GM23338 (cell line): ENCODE results near the gene IFITM5. TPM values are rescaled to one million over a fixed set of nuclear protein-coding genes. Genes with fewer than 3 reads are reported as not detected.
"Not testable (repeated sequence)": the region's sequence is repeated elsewhere in the genome, so short reads cannot be mapped to it uniquely, and the experiment has no call there.

Experiments used
- ATAC-seq: fragments of 200-7000 bp; cut with Tn5 transposase; 3 replicates; pipeline ENCODE4 v1.9.1; 2020
- DNase-seq: peaks from one replicate; pipeline ENCODE4 v3.0.0-alpha.2; 2015; ENCODE audit warnings: low spot score
- H2AFZ ChIP-seq: fragments of 200-600 bp; sonication (generic); 2 replicates; pipeline ENCODE4 v1.8.0; 2016; ENCODE audit warnings: antibody characterized with exemption, mild to moderate bottlenecking, moderate library complexity
- H3F3A ChIP-seq: fragments of 200-600 bp; sonication (generic); replicated peaks from 2 replicates; pipeline ENCODE4 v1.8.0; 2017; ENCODE audit warnings: antibody characterized with exemption, mixed run types, low read depth
- H3K27ac ChIP-seq: fragments of 200-600 bp; sonication (generic); 2 replicates; pipeline ENCODE4 v1.6.1; 2016; ENCODE audit warnings: low read depth
- H3K27me3 ChIP-seq: fragments of 200-600 bp; sonication (generic); 2 replicates; pipeline ENCODE4 v1.8.0; 2016; ENCODE audit warnings: mild to moderate bottlenecking, mixed run types, moderate library complexity; ENCODE audit not compliant: insufficient read depth
- H3K36me3 ChIP-seq: fragments of 200-600 bp; sonication (generic); 2 replicates; pipeline ENCODE4 v1.8.0; 2016; ENCODE audit warnings: mild to moderate bottlenecking; ENCODE audit not compliant: insufficient read depth
- H3K4me1 ChIP-seq: fragments of 200-600 bp; sonication (generic); 2 replicates; pipeline ENCODE4 v1.8.0; 2016; ENCODE audit warnings: mild to moderate bottlenecking, moderate library complexity; ENCODE audit not compliant: insufficient read depth
- H3K4me2 ChIP-seq: fragments of 200-600 bp; sonication (generic); 2 replicates; pipeline ENCODE4 v1.7.1; 2017; ENCODE audit warnings: mixed run types
- H3K4me3 ChIP-seq: fragments of 200-600 bp; sonication (generic); 2 replicates; pipeline ENCODE4 v1.6.1; 2016; ENCODE audit warnings: mixed run types
- H3K79me2 ChIP-seq: fragments of 200-600 bp; sonication (generic); replicated peaks from 2 replicates; pipeline ENCODE4 v1.8.0; 2017; ENCODE audit warnings: mild to moderate bottlenecking; ENCODE audit not compliant: insufficient read depth
- H3K9me2 ChIP-seq: fragments of 200-600 bp; sonication (generic); 2 replicates; pipeline ENCODE4 v1.8.0; 2017; ENCODE audit not compliant: insufficient read depth
- H4K20me1 ChIP-seq: fragments of 200-600 bp; sonication (generic); replicated peaks from 2 replicates; pipeline ENCODE4 v1.8.0; 2017; ENCODE audit warnings: mild to moderate bottlenecking; ENCODE audit not compliant: insufficient read depth
- H3K27ac Mint-ChIP-seq: 2 replicates; pipeline ENCODE4 v1.8.0; 2020; ENCODE audit warnings: inconsistent platforms, mild to moderate bottlenecking, moderate library complexity, mixed read lengths
- H3K27me3 Mint-ChIP-seq: 3 replicates; pipeline ENCODE4 v1.8.0; 2022; ENCODE audit warnings: low read depth, mild to moderate bottlenecking, moderate library complexity, mixed read lengths, inconsistent platforms; ENCODE audit not compliant: insufficient read depth, poor library complexity
- H3K36me3 Mint-ChIP-seq: 3 replicates; pipeline ENCODE4 v1.8.0; 2021; ENCODE audit warnings: low read depth, mild to moderate bottlenecking, inconsistent platforms, moderate library complexity, mixed read lengths
- H3K4me1 Mint-ChIP-seq: 3 replicates; pipeline ENCODE4 v1.8.0; 2020; ENCODE audit warnings: mild to moderate bottlenecking, inconsistent platforms, mixed read lengths
- H3K4me3 Mint-ChIP-seq: 3 replicates; pipeline ENCODE4 v1.8.0; 2021; ENCODE audit warnings: moderate library complexity, mild to moderate bottlenecking, inconsistent platforms, mixed read lengths
- H3K9me3 Mint-ChIP-seq: 3 replicates; pipeline ENCODE4 v1.8.0; 2020; ENCODE audit warnings: moderate library complexity, mild to moderate bottlenecking, inconsistent platforms, mixed read lengths
- CREB1 ChIP-seq: fragments of 250-450 bp; sonication (Bioruptor Pico); IDR thresholded peaks from 2 replicates; pipeline ENCODE4 v1.5.0; 2020; ENCODE audit warnings: low read depth, mild to moderate bottlenecking, moderate library complexity
- EZH2 ChIP-seq: fragments of 200-600 bp; sonication (generic); IDR thresholded peaks from one replicate; pipeline ENCODE4 v1.8.0; 2017; ENCODE audit warnings: antibody characterized with exemption, mild to moderate bottlenecking, low read depth; ENCODE audit not compliant: unreplicated experiment
- EZH2phosphoT487 ChIP-seq: fragments of 200-600 bp; sonication (generic); IDR thresholded peaks from one replicate; pipeline ENCODE4 v1.8.1; 2018; ENCODE audit warnings: antibody characterized with exemption; ENCODE audit not compliant: unreplicated experiment
- JUNB ChIP-seq: IDR thresholded peaks from one replicate; pipeline ENCODE4 v1.6.1; 2016; ENCODE audit warnings: antibody characterized with exemption; ENCODE audit not compliant: unreplicated experiment
- NANOG ChIP-seq: IDR thresholded peaks from 2 replicates; pipeline ENCODE4 v1.6.1; 2016; ENCODE audit warnings: antibody characterized with exemption, borderline replicate concordance
- POLR2AphosphoS5 ChIP-seq: IDR thresholded peaks from 2 replicates; pipeline ENCODE4 v1.6.1; 2016; ENCODE audit warnings: antibody characterized with exemption, low read depth
- REST ChIP-seq: IDR thresholded peaks from one replicate; pipeline ENCODE4 v1.6.1; 2018; ENCODE audit warnings: antibody characterized with exemption; ENCODE audit not compliant: unreplicated experiment
- STAT1 ChIP-seq: IDR thresholded peaks from one replicate; pipeline ENCODE4 v1.6.1; 2016; ENCODE audit warnings: antibody characterized with exemption; ENCODE audit not compliant: unreplicated experiment
- ZNF331 ChIP-seq: fragments of 250-450 bp; sonication (Bioruptor Pico); IDR thresholded peaks from 2 replicates; pipeline ENCODE4 v1.5.0; 2020; ENCODE audit warnings: low read depth, mild to moderate bottlenecking, moderate library complexity
- polyA plus RNA-seq: library from polyadenylated mRNA; unstranded; fragments of >200 nt; fragmentation: Nextera tagmentation; extraction: Ambion mirVana; gene quantifications from 2 replicates; pipeline ENCODE4 v1.2.1, GENCODE V29; 2016
- total RNA-seq: library from RNA; depleted of rRNA; stranded (reverse); fragments of >200 nt; shearing (Covaris generic); gene quantifications from 2 replicates; pipeline ENCODE4 v1.2.3, GENCODE V29; 2014
- TF ChIP-seq, protein P1 (sequence below): IDR thresholded peaks from 2 replicates; pipeline ENCODE4 v1.6.1; 2016; ENCODE audit warnings: antibody characterized with exemption
- TF ChIP-seq, protein P2 (sequence below): fragments of 250-450 bp; sonication (Bioruptor Pico); IDR thresholded peaks from 2 replicates; pipeline ENCODE4 v1.5.0; 2020; ENCODE audit warnings: mild to moderate bottlenecking, moderate library complexity

The IFITM5 gene
- total and polyA plus RNA-seq, 2 experiments from 2014 or later: not detected

- no peak overlapping the region; the same call in 2 of the 3 replicates for H3K4me3 Mint-ChIP-seq
- H3K27me3 Mint-ChIP-seq: peaks cover 18% of the 10 kb centered on the region
- H4K20me1 ChIP-seq: no peaks in the 10 kb centered on the region
- no peaks in the 10 kb centered on the region; the same call in 1 of the 2 replicates for H3K36me3 ChIP-seq
- H3K9me2 ChIP-seq: no peaks in the 10 kb centered on the region
- peaks cover 16% of the 10 kb centered on the region for H3K4me1 ChIP-seq
- H3K4me1 Mint-ChIP-seq: peaks cover 40% of the 10 kb centered on the region
- ATAC-seq (no peak), DNase-seq (no peak)
- H3K79me2 ChIP-seq: no peaks in the 10 kb centered on the region
- no peak overlapping the region for H3K4me2 ChIP-seq
- TF ChIP-seq REST (no peak), STAT1 (no peak), CREB1 (CRISPR knock-in tag) (no peak), EZH2 (no peak), ZNF331 (CRISPR knock-in tag) (no peak), EZH2phosphoT487 (no peak), JUNB (no peak), POLR2AphosphoS5 (no peak), NANOG (no peak)
- TF ChIP-seq, protein P1, sequence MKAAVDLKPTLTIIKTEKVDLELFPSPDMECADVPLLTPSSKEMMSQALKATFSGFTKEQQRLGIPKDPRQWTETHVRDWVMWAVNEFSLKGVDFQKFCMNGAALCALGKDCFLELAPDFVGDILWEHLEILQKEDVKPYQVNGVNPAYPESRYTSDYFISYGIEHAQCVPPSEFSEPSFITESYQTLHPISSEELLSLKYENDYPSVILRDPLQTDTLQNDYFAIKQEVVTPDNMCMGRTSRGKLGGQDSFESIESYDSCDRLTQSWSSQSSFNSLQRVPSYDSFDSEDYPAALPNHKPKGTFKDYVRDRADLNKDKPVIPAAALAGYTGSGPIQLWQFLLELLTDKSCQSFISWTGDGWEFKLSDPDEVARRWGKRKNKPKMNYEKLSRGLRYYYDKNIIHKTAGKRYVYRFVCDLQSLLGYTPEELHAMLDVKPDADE: no peak
- TF ChIP-seq, protein P2, sequence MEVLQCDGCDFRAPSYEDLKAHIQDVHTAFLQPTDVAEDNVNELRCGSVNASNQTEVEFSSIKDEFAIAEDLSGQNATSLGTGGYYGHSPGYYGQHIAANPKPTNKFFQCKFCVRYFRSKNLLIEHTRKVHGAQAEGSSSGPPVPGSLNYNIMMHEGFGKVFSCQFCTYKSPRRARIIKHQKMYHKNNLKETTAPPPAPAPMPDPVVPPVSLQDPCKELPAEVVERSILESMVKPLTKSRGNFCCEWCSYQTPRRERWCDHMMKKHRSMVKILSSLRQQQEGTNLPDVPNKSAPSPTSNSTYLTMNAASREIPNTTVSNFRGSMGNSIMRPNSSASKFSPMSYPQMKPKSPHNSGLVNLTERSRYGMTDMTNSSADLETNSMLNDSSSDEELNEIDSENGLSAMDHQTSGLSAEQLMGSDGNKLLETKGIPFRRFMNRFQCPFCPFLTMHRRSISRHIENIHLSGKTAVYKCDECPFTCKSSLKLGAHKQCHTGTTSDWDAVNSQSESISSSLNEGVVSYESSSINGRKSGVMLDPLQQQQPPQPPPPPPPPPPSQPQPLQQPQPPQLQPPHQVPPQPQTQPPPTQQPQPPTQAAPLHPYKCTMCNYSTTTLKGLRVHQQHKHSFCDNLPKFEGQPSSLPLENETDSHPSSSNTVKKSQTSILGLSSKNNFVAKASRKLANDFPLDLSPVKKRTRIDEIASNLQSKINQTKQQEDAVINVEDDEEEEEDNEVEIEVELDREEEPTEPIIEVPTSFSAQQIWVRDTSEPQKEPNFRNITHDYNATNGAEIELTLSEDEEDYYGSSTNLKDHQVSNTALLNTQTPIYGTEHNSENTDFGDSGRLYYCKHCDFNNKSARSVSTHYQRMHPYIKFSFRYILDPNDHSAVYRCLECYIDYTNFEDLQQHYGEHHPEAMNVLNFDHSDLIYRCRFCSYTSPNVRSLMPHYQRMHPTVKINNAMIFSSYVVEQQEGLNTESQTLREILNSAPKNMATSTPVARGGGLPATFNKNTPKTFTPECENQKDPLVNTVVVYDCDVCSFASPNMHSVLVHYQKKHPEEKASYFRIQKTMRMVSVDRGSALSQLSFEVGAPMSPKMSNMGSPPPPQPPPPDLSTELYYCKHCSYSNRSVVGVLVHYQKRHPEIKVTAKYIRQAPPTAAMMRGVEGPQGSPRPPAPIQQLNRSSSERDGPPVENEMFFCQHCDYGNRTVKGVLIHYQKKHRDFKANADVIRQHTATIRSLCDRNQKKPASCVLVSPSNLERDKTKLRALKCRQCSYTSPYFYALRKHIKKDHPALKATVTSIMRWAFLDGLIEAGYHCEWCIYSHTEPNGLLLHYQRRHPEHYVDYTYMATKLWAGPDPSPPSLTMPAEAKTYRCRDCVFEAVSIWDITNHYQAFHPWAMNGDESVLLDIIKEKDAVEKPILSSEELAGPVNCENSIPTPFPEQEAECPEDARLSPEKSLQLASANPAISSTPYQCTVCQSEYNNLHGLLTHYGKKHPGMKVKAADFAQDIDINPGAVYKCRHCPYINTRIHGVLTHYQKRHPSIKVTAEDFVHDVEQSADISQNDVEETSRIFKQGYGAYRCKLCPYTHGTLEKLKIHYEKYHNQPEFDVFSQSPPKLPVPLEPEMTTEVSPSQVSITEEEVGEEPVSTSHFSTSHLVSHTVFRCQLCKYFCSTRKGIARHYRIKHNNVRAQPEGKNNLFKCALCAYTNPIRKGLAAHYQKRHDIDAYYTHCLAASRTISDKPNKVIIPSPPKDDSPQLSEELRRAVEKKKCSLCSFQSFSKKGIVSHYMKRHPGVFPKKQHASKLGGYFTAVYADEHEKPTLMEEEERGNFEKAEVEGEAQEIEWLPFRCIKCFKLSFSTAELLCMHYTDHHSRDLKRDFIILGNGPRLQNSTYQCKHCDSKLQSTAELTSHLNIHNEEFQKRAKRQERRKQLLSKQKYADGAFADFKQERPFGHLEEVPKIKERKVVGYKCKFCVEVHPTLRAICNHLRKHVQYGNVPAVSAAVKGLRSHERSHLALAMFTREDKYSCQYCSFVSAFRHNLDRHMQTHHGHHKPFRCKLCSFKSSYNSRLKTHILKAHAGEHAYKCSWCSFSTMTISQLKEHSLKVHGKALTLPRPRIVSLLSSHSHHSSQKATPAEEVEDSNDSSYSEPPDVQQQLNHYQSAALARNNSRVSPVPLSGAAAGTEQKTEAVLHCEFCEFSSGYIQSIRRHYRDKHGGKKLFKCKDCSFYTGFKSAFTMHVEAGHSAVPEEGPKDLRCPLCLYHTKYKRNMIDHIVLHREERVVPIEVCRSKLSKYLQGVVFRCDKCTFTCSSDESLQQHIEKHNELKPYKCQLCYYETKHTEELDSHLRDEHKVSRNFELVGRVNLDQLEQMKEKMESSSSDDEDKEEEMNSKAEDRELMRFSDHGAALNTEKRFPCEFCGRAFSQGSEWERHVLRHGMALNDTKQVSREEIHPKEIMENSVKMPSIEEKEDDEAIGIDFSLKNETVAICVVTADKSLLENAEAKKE (CRISPR knock-in tag): no peak
- no peak overlapping the region for H2AFZ ChIP-seq
- H3K4me3 ChIP-seq: no peak overlapping the region
- no peak overlapping the region for H3K27ac Mint-ChIP-seq
- 0 out of 2 replicates have a peak, but pooled peaks cover 14% of the 10 kb centered on the region for H3F3A ChIP-seq
- no peaks in the 10 kb centered on the region for H3K27me3 ChIP-seq
- peaks cover 13% of the 10 kb centered on the region for H3K9me3 Mint-ChIP-seq
- H3K36me3 Mint-ChIP-seq: peaks cover 16% of the 10 kb centered on the region; the same call in 2 of the 3 replicates
- 0 out of 2 replicates have a peak overlapping the region, but pooled peaks have one; percentile 15 for H3K27ac ChIP-seq
Measured at GRCh38 chr11:329886-330253, 30.5 kb upstream of the IFITM5 start.

DNA sequence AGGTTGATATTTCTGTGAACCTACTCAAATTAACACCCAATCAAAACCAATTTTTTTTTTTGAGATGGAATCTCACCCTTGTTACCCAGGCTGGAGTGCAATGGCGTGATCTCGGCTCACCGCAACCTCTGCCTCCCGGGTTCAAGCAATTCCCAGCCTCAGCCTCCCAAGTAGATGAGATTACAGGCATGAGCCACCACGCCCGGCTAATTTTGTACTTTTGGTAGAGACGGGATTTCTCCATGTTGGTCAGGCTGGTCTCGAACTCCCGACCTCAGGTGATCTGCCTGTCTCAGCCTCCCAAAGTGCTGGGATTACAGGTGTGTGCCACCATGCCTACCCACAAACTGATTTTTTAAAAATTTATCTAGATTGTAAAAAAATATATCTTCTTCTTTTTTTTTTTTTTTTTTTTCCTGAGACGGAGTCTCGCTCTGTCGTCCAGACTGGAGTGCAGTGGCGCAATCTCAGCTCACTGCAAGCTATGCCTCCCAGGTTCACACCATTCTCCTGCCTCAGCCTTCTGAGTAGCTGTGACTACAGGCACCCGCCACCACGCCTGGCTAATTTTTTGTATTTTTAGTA, 29.3 kb upstream of the IFITM5 start:
- not testable (repeated sequence) for H3K4me3 Mint-ChIP-seq, H3K4me2 ChIP-seq, H3K4me1 ChIP-seq, H3K4me3 ChIP-seq, H3K27me3 ChIP-seq, H4K20me1 ChIP-seq, H3K27ac Mint-ChIP-seq, DNase-seq, H3K79me2 ChIP-seq, H2AFZ ChIP-seq, H3K36me3 ChIP-seq, ATAC-seq, H3K9me2 ChIP-seq, H3K27ac ChIP-seq
- Mint-ChIP-seq H3K36me3 (peaks cover 16% of the 10 kb centered on the region; the same call in 2 of the 3 replicates), H3K9me3 (peaks cover 13% of the 10 kb centered on the region), H3K4me1 (peaks cover 38% of the 10 kb centered on the region), H3K27me3 (peaks cover 19% of the 10 kb centered on the region)
- 0 out of 2 replicates have a peak, but pooled peaks cover 19% of the 10 kb centered on the region for H3F3A ChIP-seq
